Thyroid gland (tissue), 4 donors: ENCODE measurements around the gene GGT1. TPM values are rescaled to one million over a fixed set of nuclear protein-coding genes. Genes with fewer than 3 reads are reported as not detected.
"Not testable (repeated sequence)": the region's sequence is repeated elsewhere in the genome, so short reads cannot be mapped to it uniquely, and the experiment has no call there.

Experiments
- DNase-seq, 2 donors: peaks; one replicate each; pipeline ENCODE4 v3.0.0-alpha.2; 2019
- H3K27ac ChIP-seq, 3 donors: fragments of 200-600 bp; sonication (generic); 1 replicate in 2 of 3; 2 replicates in 1 of 3; pipeline ENCODE4 v1.5.1; 2016 to 2019; ENCODE audit warnings: mild to moderate bottlenecking in 1 of 3, moderate library complexity in 1 of 3
- H3K27me3 ChIP-seq: fragments of 200-600 bp; sonication (generic); one replicate; pipeline ENCODE4 v1.5.1; 2019
- H3K36me3 ChIP-seq, 2 donors: fragments of 200-600 bp; sonication (generic); one replicate each; pipeline ENCODE4 v1.5.1; 2016 to 2019
- H3K4me1 ChIP-seq, 2 donors: fragments of 200-600 bp; sonication (generic); one replicate each; pipeline ENCODE4 v1.5.1; 2017 to 2019
- H3K4me3 ChIP-seq, 3 donors: fragments of 200-600 bp; sonication (generic); replicated peaks in 1 of 3; 1 replicate in 2 of 3; 2 replicates in 1 of 3; pipeline ENCODE4 v1.5.1; 2016; ENCODE audit warnings: mild to moderate bottlenecking in 1 of 3
- H3K9me3 ChIP-seq: fragments of 200-600 bp; sonication (generic); one replicate; pipeline ENCODE4 v1.5.1; 2017
- CTCF ChIP-seq, 6 experiments: fragments of 200-600 bp in 3 of 6; fragments of 450-650 bp in 3 of 6; sonication (generic) in 3 of 6; IDR thresholded peaks; one replicate each; pipeline ENCODE4 v1.5.1; 2016 to 2019; ENCODE audit warnings: antibody characterized with exemption in 6 of 6, mild to moderate bottlenecking in 2 of 6, inconsistent platforms in 1 of 6, moderate library complexity in 1 of 6
- POLR2A ChIP-seq, 2 donors: fragments of 450-650 bp; IDR thresholded peaks; one replicate each; pipeline ENCODE4 v1.6.1; 2017; ENCODE audit warnings: antibody characterized with exemption in 2 of 2, mild to moderate bottlenecking in 2 of 2, moderate library complexity in 1 of 2
- WGBS, 2 donors: methylation state at CpG; one replicate each; pipeline ENCODE4 v1.1.5; 2017; 5-methylcytosine and 5-hydroxymethylcytosine counted together
- intact Hi-C: fragments of 100-400 bp; cut with DNase I; formaldehyde crosslinking; loops from one replicate; pipeline ENCODE4 v1.15.1; 2023
- total RNA-seq, 4 donors: library from RNA; depleted of rRNA; stranded (reverse); fragments of >200 nt; gene quantifications; one replicate each; pipeline ENCODE4 v1.2.3, GENCODE V29; 2016

Gene GGT1
- total RNA-seq, 4 donors from 2014 or later: 15.5 to 20.7 (median 18.2) TPM

GRCh38 chr22:24594569-24595120, 8.3 kb upstream of the GGT1 start:
- intact Hi-C loops: no loop called here
- peak in 1 of 6 experiments; percentile 7 for TF ChIP-seq CTCF (IDR thresholded peaks at IDR 0.05)
- TF ChIP-seq POLR2A (IDR thresholded peaks at IDR 0.05): peak in 1 of 2 donors; percentile 10
- WGBS, 2 donors: 34 to 53% methylated on average over 1 to 7 of the region's 7 CpGs
- Histone ChIP-seq H3K27me3 (no peaks in the 10 kb centered on the region), H3K4me3 (no peak overlapping the region), H3K36me3 (no peaks in the 10 kb centered on the region), H3K9me3 (no peaks in the 10 kb centered on the region), H3K4me1 (peaks cover 36 to 56% of the 10 kb centered on the region in 2 donors), H3K27ac (peak overlapping the region; percentile 82 to 94 (median 90))
- peak; percentile 82 to 88 for DNase-seq

GRCh38 chr22:24595228-24595627, 7.8 kb upstream of the GGT1 start:
- TF ChIP-seq POLR2A (IDR thresholded peaks at IDR 0.05) (no peak), CTCF (IDR thresholded peaks at IDR 0.05) (no peak)
- Histone ChIP-seq H3K9me3 (no peaks in the 10 kb centered on the region), H3K4me3 (no peak overlapping the region), H3K27me3 (no peaks in the 10 kb centered on the region), H3K4me1 (peaks cover 40 to 61% of the 10 kb centered on the region in 2 donors), H3K27ac (peak overlapping the region; percentile 68 to 90 (median 82)), H3K36me3 (no peaks in the 10 kb centered on the region)
- DNase-seq: no peak
- WGBS, 2 donors: 57 to 86% methylated on average over 6 of the region's 6 CpGs
- intact Hi-C loops: no loop called here

- H3K27me3 ChIP-seq: no peaks in the 10 kb centered on the region
- H3K4me3 ChIP-seq: no peak overlapping the region
- intact Hi-C loops: no loop called here
- no peak for TF ChIP-seq CTCF (IDR thresholded peaks at IDR 0.05)
- no peak for TF ChIP-seq POLR2A (IDR thresholded peaks at IDR 0.05)
- 93 to 100% methylated on average over 4 of the region's 4 CpGs for WGBS, 2 donors
- H3K36me3 ChIP-seq: no peaks in the 10 kb centered on the region
- H3K27ac ChIP-seq: peak overlapping the region; percentile 68 to 90 (median 82)
- DNase-seq: peak in 1 of 2 donors; percentile 7
- peaks cover 46 to 63% of the 10 kb centered on the region in 2 donors for H3K4me1 ChIP-seq
- no peaks in the 10 kb centered on the region for H3K9me3 ChIP-seq
Measured at GRCh38 chr22:24595863-24596262, 7.1 kb upstream of the GGT1 start.

GRCh38 chr22:24597076-24597475, 5.9 kb upstream of the GGT1 start:
- H3K27ac ChIP-seq, H3K36me3 ChIP-seq, DNase-seq, H3K9me3 ChIP-seq, H3K27me3 ChIP-seq, intact Hi-C loops, H3K4me3 ChIP-seq: not testable (repeated sequence)
- H3K4me1 ChIP-seq: peaks cover 55 to 67% of the 10 kb centered on the region in 2 donors
- WGBS, 2 donors: 88 to 90% methylated on average over 9 of the region's 9 CpGs

GRCh38 chr22:24599514-24599913, 3.5 kb upstream of the GGT1 start:
- Histone ChIP-seq H3K4me1 (peaks cover 47 to 65% of the 10 kb centered on the region in 2 donors), H3K27ac (peak overlapping the region; percentile 50 to 91 (median 75)), H3K27me3 (no peaks in the 10 kb centered on the region), H3K4me3 (no peak overlapping the region), H3K9me3 (no peaks in the 10 kb centered on the region), H3K36me3 (no peaks in the 10 kb centered on the region)
- no peak for DNase-seq
- intact Hi-C loops: no loop called here
- 72 to 83% methylated on average over 5 to 8 of the region's 8 CpGs for WGBS, 2 donors
- TF ChIP-seq CTCF (IDR thresholded peaks at IDR 0.05) (no peak), POLR2A (IDR thresholded peaks at IDR 0.05) (no peak)

GRCh38 chr22:24599958-24600715, 2.9 kb upstream of the GGT1 start:
- H3K36me3 ChIP-seq, H3K27me3 ChIP-seq, H3K4me3 ChIP-seq, H3K9me3 ChIP-seq, intact Hi-C loops: not testable (repeated sequence)
- DNase-seq: peak; percentile 89 to 91
- WGBS, 2 donors: 40 to 46% methylated on average over 1 to 3 of the region's 3 CpGs
- Histone ChIP-seq H3K4me1 (peaks cover 40 to 59% of the 10 kb centered on the region in 2 donors), H3K27ac (peak overlapping the region; percentile 75 to 91 (median 82))
